Cardiac muscle cell (in vitro differentiated cells and primary cell): ENCODE measurements around the gene POMT1. TPM values are rescaled to one million over a fixed set of nuclear protein-coding genes. Genes with fewer than 3 reads are reported as not detected.

Experiments used
- DNase-seq, 2 donors: peaks; one replicate each; pipeline versions ENCODE4 v3.0.0 to v3.0.0-alpha.2; 2010 to 2017; ENCODE audit warnings: low read depth in 1 of 2, low spot score in 1 of 2
- H3K27ac ChIP-seq: fragments of 200-600 bp; sonication (generic); 2 replicates; pipeline ENCODE4 v1.5.1; 2016
- H3K27me3 ChIP-seq: fragments of 200-600 bp; sonication (generic); 2 replicates; pipeline ENCODE4 v1.6.0; 2016; ENCODE audit warnings: control low read depth
- H3K36me3 ChIP-seq: fragments of 200-600 bp; sonication (generic); 2 replicates; pipeline ENCODE4 v1.5.1; 2016; ENCODE audit warnings: control low read depth
- H3K4me1 ChIP-seq: fragments of 200-600 bp; sonication (generic); 2 replicates; pipeline ENCODE4 v1.8.1; 2017; ENCODE audit warnings: low read depth, mild to moderate bottlenecking, mixed run types
- H3K4me3 ChIP-seq: fragments of 200-600 bp; sonication (generic); 2 replicates; pipeline ENCODE4 v1.5.1; 2016; ENCODE audit warnings: mild to moderate bottlenecking
- H3K9me3 ChIP-seq: fragments of 200-600 bp; sonication (generic); 2 replicates; pipeline ENCODE4 v1.5.1; 2017; ENCODE audit warnings: low read depth, mild to moderate bottlenecking, control low read depth
- CTCF ChIP-seq: IDR thresholded peaks from 2 replicates; pipeline ENCODE4 v1.5.1; 2012; ENCODE audit warnings: low read depth, mild to moderate bottlenecking, low read length
- polyA plus RNA-seq: library from polyadenylated mRNA; unstranded; fragments of >200 nt; fragmentation: Nextera tagmentation; extraction: Ambion mirVana; gene quantifications from 2 replicates; pipeline ENCODE4 v1.2.1, GENCODE V29; 2016
- total RNA-seq: library from RNA; depleted of rRNA; stranded (reverse); fragments of >200 nt; gene quantifications from 2 replicates; pipeline ENCODE4 v1.2.3, GENCODE V29; 2016

POMT1 gene
- total and polyA plus RNA-seq, 2 experiments from 2014 or later = 37.4 to 55.0 TPM

- no peak for DNase-seq
- Histone ChIP-seq H3K27me3 (no peaks in the 10 kb centered on the region), H3K4me3 (no peak overlapping the region), H3K27ac (peak overlapping the region; percentile 36), H3K4me1 (no peaks in the 10 kb centered on the region), H3K36me3 (peaks cover 91% of the 10 kb centered on the region), H3K9me3 (no peaks in the 10 kb centered on the region)
- no peak for TF ChIP-seq CTCF
These were observed 28.0 kb upstream of the POMT1 start for GRCh38 chr9:131474711-131475110.

- Histone ChIP-seq H3K27me3 (no peaks in the 10 kb centered on the region), H3K9me3 (no peaks in the 10 kb centered on the region), H3K4me1 (no peaks in the 10 kb centered on the region), H3K27ac (peak overlapping the region; percentile 13), H3K36me3 (peaks cover 91% of the 10 kb centered on the region), H3K4me3 (no peak overlapping the region)
- no peak for DNase-seq
- no peak for TF ChIP-seq CTCF
These were observed 27.4 kb upstream of the POMT1 start for GRCh38 chr9:131475111-131475955.

- H3K27ac ChIP-seq = peak overlapping the region; percentile 13
- H3K36me3 ChIP-seq = peaks cover 91% of the 10 kb centered on the region
- no peak overlapping the region for H3K4me3 ChIP-seq
- TF ChIP-seq CTCF = peak; percentile 41
- no peaks in the 10 kb centered on the region for H3K9me3 ChIP-seq
- no peak for DNase-seq
- no peaks in the 10 kb centered on the region for H3K27me3 ChIP-seq
- H3K4me1 ChIP-seq = no peaks in the 10 kb centered on the region
These were observed 26.6 kb upstream of the POMT1 start for GRCh38 chr9:131475956-131476776.

GRCh38 chr9:131476777-131477345 lies 25.9 kb upstream of the POMT1 start:
- Histone ChIP-seq H3K36me3 (peaks cover 90% of the 10 kb centered on the region), H3K4me1 (no peaks in the 10 kb centered on the region), H3K4me3 (no peak overlapping the region), H3K9me3 (no peaks in the 10 kb centered on the region), H3K27ac (peak overlapping the region; percentile 60), H3K27me3 (no peaks in the 10 kb centered on the region)
- no peak for DNase-seq
- TF ChIP-seq CTCF = no peak

- no peak for DNase-seq
- no peaks in the 10 kb centered on the region for H3K9me3 ChIP-seq
- no peaks in the 10 kb centered on the region for H3K4me1 ChIP-seq
- H3K36me3 ChIP-seq = peaks cover 91% of the 10 kb centered on the region
- H3K27me3 ChIP-seq = no peaks in the 10 kb centered on the region
- peak overlapping the region; percentile 60 for H3K27ac ChIP-seq
- no peak overlapping the region for H3K4me3 ChIP-seq
- no peak for TF ChIP-seq CTCF
These were observed 25.4 kb upstream of the POMT1 start for GRCh38 chr9:131477367-131477766.
